ENCODE measurements around the gene PDE3A.

PDE3A gene

DNA sequence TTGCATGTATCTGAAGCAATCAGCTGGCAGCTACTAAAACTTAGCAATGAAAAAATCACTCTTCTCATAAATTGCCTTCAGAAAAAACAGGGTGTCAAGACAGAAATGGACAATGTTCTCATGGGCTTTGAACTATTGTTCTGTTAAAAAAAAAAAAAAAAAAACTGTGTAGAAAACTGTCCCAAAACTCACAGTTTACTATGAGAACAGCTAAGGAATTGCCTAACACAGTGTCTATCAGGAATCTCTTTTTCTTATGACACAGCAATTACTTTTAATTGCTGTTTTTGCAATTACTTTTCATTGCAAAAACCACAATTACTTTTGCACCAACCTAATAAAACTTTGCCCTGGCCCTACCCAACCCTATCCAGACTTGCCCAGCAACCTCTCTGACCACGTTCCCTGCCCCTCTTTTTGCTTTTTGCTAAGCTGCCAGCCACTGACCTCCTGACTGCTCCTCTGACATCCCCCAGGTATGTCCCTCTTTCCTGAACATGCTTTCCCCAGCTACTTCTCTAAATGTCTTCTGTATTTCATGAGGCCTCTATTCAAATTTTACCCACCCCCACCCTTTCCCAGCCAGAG lies 258.8 kb downstream of the PDE3A start:
- no peak for DNase-seq

DNA sequence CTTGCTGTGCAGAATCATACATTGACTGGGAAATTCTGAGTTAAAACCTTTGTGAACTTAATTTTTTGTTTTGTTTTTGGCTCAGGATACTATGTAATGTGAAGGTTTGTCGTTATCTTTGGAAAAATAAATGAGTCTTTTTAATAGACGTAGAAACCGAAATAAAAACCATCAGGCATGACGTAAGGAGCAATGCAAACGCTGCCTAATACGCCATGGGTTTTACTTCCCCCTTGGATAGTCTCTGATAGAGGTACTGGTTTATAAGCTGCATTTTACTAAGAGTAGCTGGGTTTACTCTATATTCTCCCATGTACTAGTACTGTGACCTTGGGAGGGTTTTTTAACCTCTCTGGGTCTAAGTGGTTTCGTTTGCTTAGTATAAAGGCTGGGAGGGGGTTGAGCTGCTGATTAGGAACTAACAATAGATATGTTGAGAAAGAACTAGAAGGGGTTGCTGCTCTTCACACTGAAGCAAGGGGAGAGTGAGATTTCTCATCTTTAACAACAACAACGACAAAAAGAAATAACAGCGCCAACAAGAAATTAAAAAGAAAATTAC lies 260.0 kb downstream of the PDE3A start:
- DNase-seq = no peak

DNA sequence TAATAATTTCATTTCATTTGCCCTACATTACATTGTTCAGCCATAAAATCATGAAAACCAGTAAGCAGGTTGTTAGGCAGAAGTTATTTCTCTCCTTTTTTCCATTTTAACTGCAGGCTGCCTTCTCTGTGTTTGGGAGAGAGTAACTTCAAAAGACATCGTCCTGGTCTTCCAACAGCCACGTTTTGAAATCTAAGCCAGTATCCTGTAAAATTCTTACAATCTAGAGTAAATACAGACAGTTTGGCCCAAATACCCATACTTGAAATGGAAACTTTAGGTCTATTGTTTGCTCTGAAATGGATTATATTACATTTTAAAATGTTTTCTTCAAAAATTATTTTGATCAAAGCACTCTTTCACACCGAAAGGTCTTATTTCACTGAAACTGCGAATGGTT lies 260.7 kb downstream of the PDE3A start:
- DNase-seq = no peak

DNA sequence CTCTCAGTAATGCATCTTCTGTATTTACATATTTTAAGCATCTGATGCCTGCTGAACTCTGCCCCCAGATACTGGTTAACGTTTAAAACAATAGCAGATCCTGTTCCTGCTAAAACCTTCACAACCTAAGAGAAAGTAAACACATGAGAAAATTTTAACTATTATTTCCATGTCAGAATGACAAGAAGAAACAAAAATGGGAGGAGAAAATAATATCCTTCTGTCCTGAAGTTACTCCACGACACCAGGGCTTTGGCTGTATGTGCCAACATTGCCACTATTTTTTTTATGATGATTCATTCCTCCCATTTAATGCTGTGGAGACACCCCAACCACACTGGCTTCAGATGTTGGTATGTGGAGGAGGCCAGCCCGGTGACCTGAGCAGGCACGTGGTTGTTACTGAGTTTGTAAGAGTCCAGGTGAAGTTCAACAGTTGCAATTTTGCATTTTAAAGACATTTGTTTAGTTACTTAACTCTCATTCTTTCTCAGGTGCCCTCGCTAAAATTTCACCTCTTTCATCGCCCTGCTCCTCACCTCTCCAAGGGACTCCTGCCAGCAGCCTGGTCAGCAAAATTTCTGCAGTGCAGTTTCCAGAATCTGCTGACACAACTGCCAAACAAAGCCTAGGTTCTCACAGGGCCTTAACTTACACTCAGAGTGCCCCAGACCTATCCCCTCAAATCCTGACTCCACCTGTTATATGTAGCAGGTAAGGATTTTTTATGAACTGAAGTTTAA lies 261.2 kb downstream of the PDE3A start:
- DNase-seq = no peak

DNA sequence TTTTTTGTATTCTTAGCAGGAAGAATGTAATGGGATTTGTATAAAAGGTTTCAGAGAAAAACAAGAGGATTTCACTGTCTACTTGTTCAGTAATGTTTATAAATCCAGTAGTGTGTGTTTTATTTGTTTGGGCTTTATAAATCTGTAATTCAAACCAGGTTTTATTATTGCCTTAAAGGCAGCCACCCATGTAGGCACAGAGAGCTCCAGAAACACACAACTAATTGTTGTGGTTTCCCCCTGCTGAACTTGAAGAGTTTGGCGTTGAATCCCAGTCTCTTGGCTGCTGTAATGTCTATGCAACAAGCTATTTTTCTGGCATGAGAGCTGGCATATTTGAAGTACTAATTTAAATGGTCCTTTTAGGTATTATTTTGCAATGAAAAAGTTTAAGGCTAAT lies 263.4 kb downstream of the PDE3A start:
- DNase-seq = no peak

DNA sequence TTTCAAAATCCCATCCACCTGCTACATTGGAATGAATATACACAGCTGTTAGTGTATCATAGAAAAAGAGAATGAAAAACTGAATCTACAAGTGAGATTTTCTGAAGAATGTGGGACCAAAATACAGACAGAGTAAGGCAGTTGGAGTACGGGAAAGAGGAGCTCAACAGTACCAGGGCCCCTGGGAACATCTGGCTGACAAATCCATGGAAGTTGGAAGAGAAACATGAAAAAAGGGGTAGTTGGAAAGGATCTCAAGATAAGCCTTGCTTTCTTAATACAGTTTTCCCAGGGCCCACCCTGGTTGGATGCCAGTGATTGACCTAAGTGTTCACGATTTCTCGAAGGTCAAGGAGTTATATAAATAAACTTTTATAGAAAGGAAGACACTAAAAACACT lies 272.8 kb downstream of the PDE3A start:
- no peak for DNase-seq

DNA sequence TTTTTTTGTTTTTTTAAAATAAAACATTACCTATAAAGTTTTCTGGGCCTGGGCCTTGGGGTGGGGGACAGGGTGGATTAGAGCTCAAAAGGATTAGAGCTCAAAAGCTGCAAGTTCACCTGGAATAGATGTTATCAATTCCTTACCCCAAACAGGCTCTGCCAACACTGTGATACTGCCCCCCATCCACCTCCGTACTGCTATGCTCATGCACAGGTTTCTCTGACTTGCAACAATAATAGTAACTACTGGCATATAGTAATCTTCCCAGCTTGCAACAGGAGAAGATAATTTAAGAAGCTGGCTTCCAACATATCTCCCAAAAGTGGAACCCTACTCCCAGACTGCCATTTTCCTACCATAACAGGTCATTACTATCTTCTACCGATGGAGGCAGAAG lies 275.5 kb downstream of the PDE3A start:
- DNase-seq = no peak

DNA sequence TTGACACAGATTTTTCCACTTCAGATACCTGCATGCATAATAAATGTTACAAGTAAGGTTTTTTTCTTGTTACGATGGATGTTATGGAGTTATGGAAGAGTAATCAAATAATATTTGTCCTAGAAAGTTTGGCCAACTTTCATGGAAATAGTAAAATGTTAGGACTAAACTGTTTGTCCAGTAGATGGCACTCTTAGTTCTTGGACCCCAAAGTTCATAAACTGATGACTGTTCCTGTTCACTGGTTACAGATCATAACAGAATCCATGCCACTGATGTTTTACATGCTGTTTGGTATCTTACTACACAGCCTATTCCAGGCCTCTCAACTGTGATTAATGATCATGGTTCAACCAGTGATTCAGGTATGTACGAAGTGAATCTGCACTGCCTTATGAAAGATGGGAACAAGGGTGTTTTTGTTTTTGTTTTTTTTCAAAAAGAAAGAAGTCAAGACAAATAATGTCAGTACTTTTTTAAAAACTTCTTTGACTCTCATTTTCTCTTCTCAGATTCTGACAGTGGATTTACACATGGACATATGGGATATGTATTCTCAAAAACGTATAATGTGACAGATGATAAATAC lies 278.0 kb downstream of the PDE3A start:
- DNase-seq = no peak

DNA sequence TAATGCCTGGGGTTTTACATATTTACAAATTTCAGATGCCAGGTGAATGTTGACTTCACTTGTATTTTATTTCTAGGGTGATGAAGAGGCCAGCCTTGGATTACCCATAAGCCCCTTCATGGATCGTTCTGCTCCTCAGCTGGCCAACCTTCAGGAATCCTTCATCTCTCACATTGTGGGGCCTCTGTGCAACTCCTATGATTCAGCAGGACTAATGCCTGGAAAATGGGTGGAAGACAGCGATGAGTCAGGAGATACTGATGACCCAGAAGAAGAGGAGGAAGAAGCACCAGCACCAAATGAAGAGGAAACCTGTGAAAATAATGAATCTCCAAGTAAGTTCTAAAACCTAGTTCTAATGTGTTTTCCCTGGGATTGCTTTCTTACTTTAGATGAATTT lies 285.5 kb downstream of the PDE3A start:
- DNase-seq = no peak

DNA sequence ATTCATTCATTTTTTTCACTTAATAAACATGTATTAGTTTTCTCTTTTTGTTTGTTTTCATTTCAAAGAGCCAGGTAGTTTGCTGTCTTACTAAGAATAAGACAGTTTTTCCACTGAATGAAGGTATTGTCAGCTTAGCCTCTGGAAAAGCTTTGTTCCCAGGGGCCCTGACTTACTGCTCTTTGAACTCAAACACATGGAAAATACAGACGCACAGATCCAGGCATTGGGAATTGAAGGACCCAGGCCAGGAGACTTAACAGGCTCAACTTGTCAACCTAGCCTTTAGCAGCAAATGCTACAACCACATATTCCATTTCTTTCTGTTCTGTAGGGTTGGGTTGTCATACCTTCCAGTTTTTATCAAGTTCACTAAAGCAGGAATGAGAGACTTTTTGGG lies 288.3 kb downstream of the PDE3A start:
- DNase-seq = no peak

DNA sequence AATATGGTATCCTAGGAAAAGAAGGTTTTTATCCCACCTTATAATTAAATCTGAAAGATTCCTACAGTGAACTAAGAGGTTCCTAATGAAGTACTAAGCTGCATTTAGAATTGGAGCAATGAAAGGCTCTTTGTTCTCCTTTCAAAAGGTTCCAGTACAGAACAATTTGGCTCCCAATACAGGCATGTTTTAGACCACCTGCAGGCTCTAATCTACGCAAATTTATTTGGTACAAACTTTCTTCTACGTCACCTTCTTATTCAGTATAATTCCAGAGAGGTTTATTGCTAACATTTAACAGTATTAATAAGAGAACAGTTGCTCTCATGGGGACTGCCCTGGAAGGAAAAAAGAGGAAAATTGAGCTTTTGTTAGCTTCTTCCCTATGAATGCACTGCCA lies 289.2 kb downstream of the PDE3A start:
- no peak for DNase-seq

DNA sequence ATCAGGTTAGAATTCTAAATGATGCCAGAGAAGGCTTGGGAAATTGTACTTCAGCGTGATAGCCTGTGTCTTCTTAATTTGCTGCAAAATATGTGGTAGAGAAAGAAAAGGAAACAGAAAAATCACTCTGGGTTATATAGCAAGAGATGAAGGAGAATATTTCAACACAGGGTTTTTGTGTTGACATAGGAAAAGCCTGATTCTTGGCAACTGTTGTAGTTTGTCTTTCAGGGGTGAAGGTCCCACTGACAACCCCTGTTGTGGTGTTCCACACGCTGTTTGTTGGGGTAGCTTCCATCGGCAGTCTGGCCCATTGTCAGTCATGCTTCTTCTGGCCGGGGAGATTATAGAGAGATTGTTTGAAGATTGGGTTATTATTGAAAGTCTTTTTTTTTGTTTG lies 313.0 kb downstream of the PDE3A start:
- no peak for DNase-seq

DNA sequence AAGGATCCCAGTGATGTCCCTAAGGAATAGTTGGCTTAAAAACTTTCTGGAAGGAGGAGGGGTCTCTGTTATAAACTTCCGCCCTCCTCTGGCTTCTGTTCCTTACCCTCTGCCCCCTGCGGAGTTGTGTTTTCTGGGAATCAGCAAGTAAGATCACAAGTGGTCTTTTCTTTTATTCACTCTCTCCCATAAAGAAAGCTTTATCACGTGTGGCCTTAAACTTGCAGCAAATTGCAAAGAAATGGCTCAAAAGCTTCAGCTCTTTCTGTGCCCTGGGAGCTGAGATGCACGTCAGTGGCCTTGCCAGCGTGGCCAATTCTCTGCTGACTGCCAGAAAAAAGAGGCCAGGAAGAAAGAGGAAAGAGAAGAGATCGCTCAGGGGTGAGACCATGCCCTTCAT lies 326.9 kb downstream of the PDE3A start, which contains the start of gene SLCO1C1:
Gene SLCO1C1 (plus strand): TSS at position 101 of the 400 bp plus-strand sequence. CDS start 4,245 bp downstream, outside the sequence.
- DNase-seq = no peak

DNA sequence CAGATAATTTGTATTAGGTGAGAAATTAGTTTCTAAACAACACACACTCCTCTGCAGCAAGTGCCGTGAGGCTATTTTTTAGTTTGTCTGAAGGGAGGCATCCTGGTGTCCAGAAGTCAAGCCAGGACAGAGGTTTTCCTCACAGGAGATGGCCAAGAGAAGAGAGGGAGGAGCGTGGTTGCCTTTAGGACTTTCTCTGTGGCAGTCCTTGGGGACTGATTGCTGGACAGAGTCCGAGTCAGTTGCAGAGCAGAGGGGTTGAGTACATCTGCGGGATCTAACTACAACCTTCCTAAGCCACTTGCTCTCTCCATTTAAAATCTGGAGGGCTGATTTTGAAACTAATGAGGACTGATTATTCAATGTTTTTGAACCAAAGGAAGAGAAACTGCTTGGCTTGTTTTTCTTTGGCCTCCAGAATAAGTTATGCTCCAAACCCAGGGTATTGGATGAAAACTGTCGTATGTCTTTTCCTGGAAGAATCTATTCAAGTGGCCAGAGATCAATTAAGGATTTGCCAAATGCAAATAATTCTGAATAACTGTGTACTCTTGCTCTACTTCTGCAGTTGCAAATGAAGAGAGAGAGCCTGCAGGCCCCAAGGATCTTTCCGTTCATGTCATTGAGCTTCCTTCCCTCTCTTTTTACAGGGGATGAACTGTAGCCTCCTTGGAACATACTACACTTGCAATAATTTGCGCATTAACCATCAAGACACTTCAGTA lies 328.0 kb downstream of the PDE3A start:
- DNase-seq = no peak

DNA sequence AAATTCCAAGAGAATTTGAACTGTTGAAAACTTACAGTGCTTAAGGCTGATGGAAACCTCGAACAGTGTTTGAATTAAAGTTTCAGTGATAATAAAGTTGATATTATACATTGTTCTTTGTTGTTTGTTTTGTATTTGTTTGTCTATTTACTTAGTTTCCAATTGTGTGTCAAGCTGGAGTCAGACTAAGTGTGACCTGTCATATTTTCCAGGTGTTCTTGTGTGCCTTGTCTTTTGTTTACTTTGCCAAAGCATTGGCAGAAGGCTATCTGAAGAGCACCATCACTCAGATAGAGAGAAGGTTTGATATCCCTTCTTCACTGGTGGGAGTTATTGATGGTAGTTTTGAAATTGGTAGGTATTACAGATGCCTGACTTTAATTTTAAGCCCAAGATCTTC lies 332.8 kb downstream of the PDE3A start:
- no peak for DNase-seq

DNA sequence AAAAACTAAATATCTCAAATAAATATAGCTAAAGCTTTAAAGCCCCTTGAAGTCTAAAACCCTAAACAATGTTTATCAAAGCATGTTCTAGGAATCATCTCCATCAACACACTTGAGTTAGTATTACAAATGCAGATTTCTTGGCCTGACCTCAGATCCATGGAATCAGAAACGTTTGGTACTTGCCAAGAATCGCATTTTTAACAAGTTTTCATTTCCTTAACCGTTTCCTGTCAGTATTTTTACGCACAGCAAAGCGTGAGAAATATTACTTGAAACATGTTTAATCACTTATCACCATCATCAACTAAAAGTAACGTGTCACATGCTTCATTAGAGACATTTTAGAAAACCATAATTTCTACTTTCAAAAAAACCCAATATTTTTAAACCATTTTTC lies 336.5 kb downstream of the PDE3A start:
- no peak for DNase-seq

DNA sequence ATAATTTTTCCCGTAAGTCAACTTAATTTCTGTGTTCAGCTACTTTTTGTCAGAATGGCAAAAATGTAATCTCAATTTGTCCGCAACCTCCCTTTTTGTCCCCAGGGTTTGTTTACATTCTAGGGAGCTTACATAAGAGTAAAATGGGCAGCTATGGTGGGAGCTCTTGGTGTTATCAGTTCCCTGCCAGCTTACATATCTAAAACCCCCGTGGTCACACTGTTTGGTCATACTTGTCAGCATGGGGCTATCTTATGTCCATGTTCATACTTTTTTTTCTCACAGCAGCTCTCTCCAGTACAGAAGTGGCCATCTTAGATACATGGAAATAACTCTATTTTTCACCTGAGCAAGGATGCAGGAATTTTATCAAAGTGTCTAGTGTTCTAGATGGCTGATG lies 343.5 kb downstream of the PDE3A start:
- no peak for DNase-seq

DNA sequence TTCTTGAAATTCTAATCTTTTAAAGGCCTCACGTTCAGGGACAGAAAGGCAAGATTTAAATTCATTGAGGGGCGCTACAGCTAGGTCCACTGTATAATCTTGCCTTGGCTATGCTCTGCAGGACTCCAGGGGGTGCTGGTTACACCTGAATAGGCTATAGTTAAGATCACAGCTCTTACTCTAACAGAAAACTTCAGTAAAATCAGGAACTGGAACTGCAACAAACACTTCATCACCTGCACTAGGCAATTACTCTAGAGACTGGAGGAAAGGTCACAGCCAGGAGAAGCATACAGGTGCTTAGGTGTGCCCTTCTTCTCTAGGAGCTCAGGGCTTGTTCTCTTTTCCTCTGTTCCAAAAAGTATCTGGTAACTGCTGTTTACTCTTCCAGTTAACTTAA lies 347.7 kb downstream of the PDE3A start:
- no peak for DNase-seq

DNA sequence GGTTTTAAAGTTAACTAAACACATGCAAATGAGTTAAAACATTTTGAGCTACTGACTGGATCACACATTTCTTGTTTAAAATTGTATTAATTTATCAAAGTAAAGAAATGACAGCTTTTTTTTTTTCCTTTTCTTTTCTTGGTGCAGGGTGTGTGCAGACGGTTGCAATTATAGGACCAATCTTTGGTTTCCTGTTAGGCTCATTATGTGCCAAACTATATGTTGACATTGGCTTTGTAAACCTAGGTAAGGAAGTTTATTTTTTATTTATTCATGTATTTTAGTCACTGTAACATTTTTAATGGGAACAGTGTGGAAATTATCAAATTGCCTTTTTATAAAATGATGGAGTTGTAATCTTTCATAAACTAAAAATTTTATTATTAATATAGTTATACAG lies 348.6 kb downstream of the PDE3A start:
- no peak for DNase-seq

DNA sequence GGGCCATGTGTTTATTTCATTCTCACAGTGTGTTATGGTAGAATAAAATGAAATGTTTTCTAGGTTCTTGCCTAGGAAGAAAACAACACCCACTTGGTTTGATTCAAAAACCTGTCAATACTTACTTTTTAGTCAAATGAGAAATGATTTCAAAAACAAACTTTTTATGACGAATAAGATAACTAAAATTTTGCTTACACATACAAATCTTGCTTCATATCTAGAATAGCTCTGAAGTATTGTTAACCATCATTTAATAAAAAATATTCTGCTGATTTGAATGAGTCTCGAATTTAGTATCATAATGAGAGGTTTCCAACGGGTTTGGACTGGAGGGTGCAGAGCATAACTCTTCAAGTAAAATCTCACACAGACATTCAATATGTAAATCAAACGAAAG lies 350.0 kb downstream of the PDE3A start:
- DNase-seq = no peak

DNA sequence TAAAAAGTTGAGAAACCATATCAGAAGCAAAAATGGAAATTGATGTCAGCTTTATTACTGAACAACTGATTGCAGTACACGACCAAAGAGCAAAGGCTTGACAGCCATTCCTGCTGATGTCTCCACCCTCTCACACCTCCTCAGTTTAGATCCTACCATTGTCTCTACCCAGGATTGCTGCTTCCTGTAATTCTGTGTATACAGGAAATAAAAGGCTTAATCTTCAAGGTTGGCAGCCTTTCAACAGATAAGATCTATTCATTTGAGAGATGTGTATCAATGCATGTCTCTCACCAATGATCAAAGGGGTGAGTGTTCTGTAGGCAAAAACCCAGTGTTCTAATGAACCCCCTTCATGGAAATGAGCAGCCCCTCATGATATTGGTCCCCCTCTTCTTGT lies 353.8 kb downstream of the PDE3A start:
- no peak for DNase-seq

DNA sequence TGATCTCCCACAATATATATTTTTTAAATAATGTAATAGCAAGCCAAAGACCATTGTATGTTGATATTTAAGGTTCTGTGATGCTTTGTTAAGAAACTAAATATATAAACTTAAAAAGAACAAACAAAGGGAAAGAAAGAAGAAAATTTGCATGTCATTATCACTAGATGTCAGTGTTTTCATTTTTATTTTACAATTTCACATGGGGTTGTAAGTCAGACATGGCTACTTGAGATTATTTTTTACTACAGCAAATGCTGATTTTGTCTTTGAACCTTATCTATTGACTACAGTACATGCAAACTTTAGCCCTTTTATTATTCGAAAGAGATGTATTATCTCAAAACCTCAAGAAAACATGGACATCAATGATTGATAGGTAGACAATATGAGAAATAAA lies 362.9 kb downstream of the PDE3A start:
- no peak for DNase-seq
